HepG2 (cell line): Measurements from ENCODE around the gene TPM3. TPM values are rescaled to one million over a fixed set of nuclear protein-coding genes. Genes with fewer than 3 reads are reported as not detected.

Source experiments
- ARNT2 ChIP-seq: sonication (generic); formaldehyde crosslinking; IDR thresholded peaks from 2 replicates; pipeline ENCODE4 v1.8.0; 2022; ENCODE audit warnings: mild to moderate bottlenecking, low read depth, missing genetic modification reagents, moderate library complexity
- CBFB ChIP-seq: sonication (generic); formaldehyde crosslinking; IDR thresholded peaks from 2 replicates; pipeline ENCODE4 v1.4.0; 2020; ENCODE audit warnings: missing genetic modification reagents
- FOSL1 ChIP-seq: sonication (generic); formaldehyde crosslinking; IDR thresholded peaks from 2 replicates; pipeline ENCODE4 v1.9.0; 2021; ENCODE audit warnings: missing genetic modification reagents, borderline replicate concordance
- HMG20A ChIP-seq: IDR thresholded peaks from 2 replicates; pipeline ENCODE4 v1.6.1; 2016; ENCODE audit warnings: borderline replicate concordance
- KAT7 ChIP-seq: IDR thresholded peaks from 2 replicates; pipeline ENCODE4 v1.6.1; 2018; ENCODE audit warnings: borderline replicate concordance, missing compliant biosample characterization
- POLR2AphosphoS2 ChIP-seq: IDR thresholded peaks from 2 replicates; pipeline ENCODE4 v1.6.1; 2011; ENCODE audit warnings: low read depth, low read length, improper control_type of control experiment
- SETDB1 ChIP-seq: sonication (generic); formaldehyde crosslinking; IDR thresholded peaks from 2 replicates; pipeline ENCODE4 v1.5.1; 2020; ENCODE audit warnings: missing genetic modification reagents, mild to moderate bottlenecking, borderline replicate concordance
- SMC3 ChIP-seq: IDR thresholded peaks from 2 replicates; pipeline ENCODE4 v1.6.1; 2011; ENCODE audit warnings: low read length, improper control_type of control experiment
- ZKSCAN8 ChIP-seq: IDR thresholded peaks from 2 replicates; pipeline ENCODE4 v1.6.1; 2016; ENCODE audit warnings: borderline replicate concordance, missing genetic modification reagents, missing compliant biosample characterization
- ZNF207 ChIP-seq: fragments of 450-650 bp; IDR thresholded peaks from 2 replicates; pipeline ENCODE4 v1.6.1; 2016; ENCODE audit warnings: antibody characterized with exemption, borderline replicate concordance
- ZNF234 ChIP-seq: sonication (generic); formaldehyde crosslinking; conservative IDR thresholded peaks from 2 replicates; pipeline ENCODE4 v1.5.1; 2020; ENCODE audit warnings: mild to moderate bottlenecking, missing genetic modification reagents
- ZNF496 ChIP-seq: sonication (generic); formaldehyde crosslinking; IDR thresholded peaks from 2 replicates; pipeline ENCODE4 v1.8.1; 2023; ENCODE audit warnings: mild to moderate bottlenecking, moderate library complexity, missing genetic modification reagents; ENCODE audit not compliant: insufficient replicate concordance
- ZNF577 ChIP-seq: sonication (generic); formaldehyde crosslinking; IDR thresholded peaks from 2 replicates; pipeline ENCODE4 v1.4.0; 2020; ENCODE audit warnings: mild to moderate bottlenecking, low read depth, missing genetic modification reagents, borderline replicate concordance
- ZNF619 ChIP-seq: sonication (generic); formaldehyde crosslinking; IDR thresholded peaks from 2 replicates; pipeline ENCODE4 v1.4.0; 2020; ENCODE audit warnings: mild to moderate bottlenecking, missing genetic modification reagents
- ZNF7 ChIP-seq: IDR thresholded peaks from 2 replicates; pipeline ENCODE4 v1.6.1; 2016; ENCODE audit warnings: missing biosample characterization, missing genetic modification reagents
- ZXDC ChIP-seq: sonication (generic); formaldehyde crosslinking; IDR thresholded peaks from 2 replicates; pipeline ENCODE4 v1.5.0; 2020; ENCODE audit warnings: mild to moderate bottlenecking, missing genetic modification reagents
- polyA plus RNA-seq, 8 experiments: library from polyadenylated mRNA; depleted of rRNA in 3 of 8; stranded (reverse) in 7 of 8; unstranded in 1 of 8; fragments of >200 nt; fragmentation: Illumina TruSeq in 4 of 8; extraction: Trizol in 4 of 8; gene quantifications; 2 replicates each; pipeline versions ENCODE4 v1.2.1 to v1.2.3, GENCODE V29; 2011 to 2016; ENCODE audit warnings: low read depth in 4 of 8, missing spikeins in 1 of 8, mixed read lengths in 1 of 8; ENCODE audit not compliant: insufficient read depth in 1 of 8
- total RNA-seq, 5 experiments: library from RNA; depleted of rRNA; stranded (reverse); fragments of >200 nt; fragmentation: Illumina TruSeq; extraction: Trizol; gene quantifications; 2 replicates each; pipeline ENCODE4 v1.2.3, GENCODE V29; 2016; ENCODE audit warnings: low read depth in 1 of 5
- TF ChIP-seq, protein P1 (sequence below): sonication (generic); formaldehyde crosslinking; IDR thresholded peaks from 2 replicates; pipeline ENCODE4 v1.5.1; 2020; ENCODE audit warnings: missing genetic modification reagents, mild to moderate bottlenecking, borderline replicate concordance
- TF ChIP-seq, protein P2 (sequence below): sonication (generic); formaldehyde crosslinking; IDR thresholded peaks from 2 replicates; pipeline ENCODE4 v1.5.0; 2020; ENCODE audit warnings: missing genetic modification reagents

Gene TPM3
- total and polyA plus RNA-seq, 2 of the 13 experiments (the other 11 are each of a cell fraction or from before 2014, with no cell fraction given): 160 to 307 TPM

DNA sequence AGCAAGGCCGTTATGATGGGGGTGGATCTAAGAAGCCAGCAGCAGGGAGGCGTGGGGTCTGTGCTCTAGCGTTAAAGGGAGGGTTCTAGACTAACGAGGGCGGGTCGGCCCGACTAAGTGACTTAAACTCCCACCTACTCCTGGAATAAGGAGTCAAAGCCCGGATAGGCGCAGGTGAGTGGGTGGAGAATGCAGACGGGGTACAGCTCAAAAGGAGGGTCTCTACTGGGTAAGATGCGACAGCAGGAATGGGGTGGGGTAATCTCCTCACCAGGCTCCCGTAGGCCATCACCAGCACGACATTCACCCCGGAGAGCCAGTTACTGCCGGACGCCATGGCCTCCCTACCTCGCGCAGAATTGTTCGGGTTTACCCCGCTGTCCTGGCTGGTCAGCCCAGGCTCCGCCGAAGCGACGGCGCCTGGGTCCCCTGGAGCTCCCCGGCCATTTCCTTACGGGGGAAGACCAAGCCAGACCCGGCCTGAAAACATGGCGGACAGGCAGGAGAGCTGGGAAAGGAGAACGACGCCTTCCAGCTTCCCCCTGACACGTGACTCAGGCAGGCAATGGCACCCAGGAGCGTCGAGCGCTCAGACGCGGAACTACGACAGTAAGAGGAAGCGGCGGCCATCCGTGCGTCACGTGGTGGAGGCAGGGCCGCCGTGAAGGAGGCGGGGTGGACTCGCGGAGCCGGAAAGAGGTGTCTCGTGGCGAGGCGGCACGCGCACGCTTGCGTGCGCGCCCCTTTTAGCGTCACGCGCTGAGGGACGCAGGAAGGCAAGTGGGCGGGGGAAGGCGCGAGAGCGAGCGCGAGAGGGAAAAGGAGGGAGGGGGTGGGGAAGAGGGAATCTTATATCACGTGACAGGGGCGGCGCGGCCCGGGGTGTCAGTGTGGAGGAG is 28.4 kb upstream of the TPM3 start, which contains the start of gene UBAP2L (continued):
- TF ChIP-seq, protein P1, sequence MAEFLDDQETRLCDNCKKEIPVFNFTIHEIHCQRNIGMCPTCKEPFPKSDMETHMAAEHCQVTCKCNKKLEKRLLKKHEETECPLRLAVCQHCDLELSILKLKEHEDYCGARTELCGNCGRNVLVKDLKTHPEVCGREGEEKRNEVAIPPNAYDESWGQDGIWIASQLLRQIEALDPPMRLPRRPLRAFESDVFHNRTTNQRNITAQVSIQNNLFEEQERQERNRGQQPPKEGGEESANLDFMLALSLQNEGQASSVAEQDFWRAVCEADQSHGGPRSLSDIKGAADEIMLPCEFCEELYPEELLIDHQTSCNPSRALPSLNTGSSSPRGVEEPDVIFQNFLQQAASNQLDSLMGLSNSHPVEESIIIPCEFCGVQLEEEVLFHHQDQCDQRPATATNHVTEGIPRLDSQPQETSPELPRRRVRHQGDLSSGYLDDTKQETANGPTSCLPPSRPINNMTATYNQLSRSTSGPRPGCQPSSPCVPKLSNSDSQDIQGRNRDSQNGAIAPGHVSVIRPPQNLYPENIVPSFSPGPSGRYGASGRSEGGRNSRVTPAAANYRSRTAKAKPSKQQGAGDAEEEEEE (CRISPR knock-in tag): no peak
- TF ChIP-seq ZNF619 (CRISPR knock-in tag) (peak; percentile 86; the same call in 1 of the 2 replicates), HMG20A (CRISPR knock-in tag) (no peak; the same call in 1 of the 2 replicates), SETDB1 (CRISPR knock-in tag) (no peak), POLR2AphosphoS2 (no peak), FOSL1 (CRISPR knock-in tag) (no peak), SMC3 (no peak), ZNF496 (CRISPR knock-in tag) (no peak), ZKSCAN8 (CRISPR knock-in tag) (no peak), ZNF7 (CRISPR knock-in tag) (no peak), ARNT2 (peak; percentile 93), ZNF577 (CRISPR knock-in tag) (no peak), ZNF234 (CRISPR knock-in tag) (no peak), ZNF207 (no peak), KAT7 (no peak; the same call in none of the 2 replicates), ZXDC (CRISPR knock-in tag) (no peak; the same call in 1 of the 2 replicates), CBFB (no peak)
- TF ChIP-seq, protein P2, sequence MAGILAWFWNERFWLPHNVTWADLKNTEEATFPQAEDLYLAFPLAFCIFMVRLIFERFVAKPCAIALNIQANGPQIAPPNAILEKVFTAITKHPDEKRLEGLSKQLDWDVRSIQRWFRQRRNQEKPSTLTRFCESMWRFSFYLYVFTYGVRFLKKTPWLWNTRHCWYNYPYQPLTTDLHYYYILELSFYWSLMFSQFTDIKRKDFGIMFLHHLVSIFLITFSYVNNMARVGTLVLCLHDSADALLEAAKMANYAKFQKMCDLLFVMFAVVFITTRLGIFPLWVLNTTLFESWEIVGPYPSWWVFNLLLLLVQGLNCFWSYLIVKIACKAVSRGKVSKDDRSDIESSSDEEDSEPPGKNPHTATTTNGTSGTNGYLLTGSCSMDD: peak; percentile 88
